DMS53 treated with DMSO at 0.1 percent for 48 hours (cell line): ENCODE measurements around the gene AARS2.
A peak's percentile ranks its signal among the peaks of the same experiment; 100 is the strongest.

Source experiments
- DNase-seq: peaks from one replicate; lab custom pipeline; 2025; ENCODE audit not compliant: unreplicated experiment; lab: John Stamatoyannopoulos, UW

The AARS2 gene

DNA sequence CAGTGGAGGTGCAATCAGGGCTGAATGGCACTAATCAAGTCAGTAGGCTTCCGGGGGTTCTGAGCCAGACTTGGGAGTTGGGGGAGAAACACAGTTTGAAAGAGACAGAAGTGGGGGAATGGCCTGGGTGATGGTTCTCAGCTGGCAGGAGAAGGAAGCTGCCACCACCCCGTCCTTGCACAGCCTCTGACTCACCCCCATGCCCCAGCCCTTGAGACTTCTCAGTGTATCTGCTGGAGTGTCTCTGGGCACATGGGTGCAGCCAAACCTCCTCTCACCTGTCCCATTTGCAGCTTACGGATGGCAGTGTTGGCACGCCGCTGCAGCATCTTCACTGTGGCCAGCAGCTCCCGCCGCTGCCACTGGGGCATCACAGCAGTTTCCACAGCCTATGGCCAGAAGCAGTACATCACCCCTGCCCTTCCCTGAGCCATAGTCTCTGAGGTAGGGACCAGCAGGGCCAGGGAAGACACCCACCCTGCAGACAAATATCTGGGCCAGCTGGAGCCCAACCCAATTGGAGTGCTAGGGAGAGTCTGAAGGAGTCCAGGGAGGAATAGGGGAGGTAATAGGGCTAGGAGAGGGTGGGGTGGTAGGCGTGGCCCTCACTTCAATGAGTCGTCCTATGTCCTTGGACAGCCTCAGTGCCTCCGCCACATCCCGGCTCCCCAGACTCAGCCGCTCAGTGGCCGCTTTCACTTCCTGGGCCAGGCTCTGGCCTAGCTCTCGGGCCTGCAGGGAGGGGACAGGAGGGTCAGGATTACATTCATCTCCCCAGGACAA is 11.2 kb downstream of the AARS2 start:
- no peak for DNase-seq

DNA sequence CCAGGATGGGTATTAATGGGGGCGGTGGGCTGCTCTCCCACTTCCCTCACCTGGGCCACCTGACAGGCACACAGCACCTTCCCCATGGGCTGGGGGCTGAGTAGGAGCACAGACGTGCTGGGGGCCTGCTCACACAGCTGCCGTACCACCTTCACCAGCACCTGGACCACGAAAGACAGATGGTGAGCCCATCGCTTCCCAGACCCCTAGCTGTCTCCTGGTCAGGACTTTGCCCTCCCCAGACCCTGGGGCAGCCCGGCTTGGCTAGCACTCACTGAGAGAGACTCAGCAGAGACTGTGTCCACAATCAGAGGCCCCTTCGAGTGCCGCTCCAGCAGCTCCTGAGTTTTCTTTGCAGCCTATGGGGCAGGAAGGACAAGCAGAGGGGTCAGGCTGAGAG is 12.0 kb downstream of the AARS2 start:
- DNase-seq = no peak

DNA sequence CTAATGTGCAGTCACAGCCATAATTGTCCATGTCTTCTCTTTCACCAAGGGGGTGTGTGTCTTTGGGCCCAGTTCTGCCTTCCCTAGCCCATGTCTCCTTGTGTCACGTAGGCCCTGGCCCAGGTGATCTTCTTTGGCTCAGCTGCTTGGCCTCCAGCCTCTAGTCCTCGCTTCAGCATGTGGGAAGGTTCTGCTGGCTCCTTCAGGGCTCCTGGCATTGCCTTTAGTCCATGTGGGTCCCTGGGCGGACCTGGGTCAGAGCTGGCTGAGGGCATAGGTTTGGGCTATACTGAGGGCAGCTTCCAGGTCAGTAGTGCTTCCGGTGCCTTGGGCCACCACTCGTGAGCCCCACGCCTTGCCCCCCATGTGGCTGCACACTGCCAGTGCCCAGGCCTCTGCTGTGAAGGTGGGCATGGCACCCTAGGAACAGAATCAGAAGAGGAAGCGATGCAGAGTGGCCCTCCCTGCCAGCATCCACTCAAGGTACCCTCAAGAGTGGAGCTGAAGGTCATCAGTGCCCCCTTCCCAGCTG is 12.8 kb downstream of the AARS2 start:
- no peak for DNase-seq

DNA sequence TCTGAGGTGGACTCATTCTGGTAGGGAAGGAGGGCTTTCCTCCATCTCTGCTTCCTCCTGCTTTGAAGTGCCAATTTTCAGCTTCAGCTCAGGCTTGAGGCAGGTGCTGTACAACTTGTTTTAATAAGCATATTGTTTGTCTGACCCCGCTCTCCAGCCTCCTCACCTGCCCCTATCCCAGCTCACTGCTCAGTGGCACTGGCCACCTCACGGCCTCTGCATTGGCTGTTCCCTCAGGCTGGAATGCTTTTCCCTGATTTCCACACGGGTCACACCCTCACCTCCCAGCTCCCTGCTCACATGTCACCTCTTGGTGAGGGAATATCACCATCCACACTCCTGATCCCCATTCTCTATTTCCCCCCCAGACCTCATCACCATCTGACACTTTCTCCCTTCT is 14.3 kb downstream of the AARS2 start:
- no peak for DNase-seq

DNA sequence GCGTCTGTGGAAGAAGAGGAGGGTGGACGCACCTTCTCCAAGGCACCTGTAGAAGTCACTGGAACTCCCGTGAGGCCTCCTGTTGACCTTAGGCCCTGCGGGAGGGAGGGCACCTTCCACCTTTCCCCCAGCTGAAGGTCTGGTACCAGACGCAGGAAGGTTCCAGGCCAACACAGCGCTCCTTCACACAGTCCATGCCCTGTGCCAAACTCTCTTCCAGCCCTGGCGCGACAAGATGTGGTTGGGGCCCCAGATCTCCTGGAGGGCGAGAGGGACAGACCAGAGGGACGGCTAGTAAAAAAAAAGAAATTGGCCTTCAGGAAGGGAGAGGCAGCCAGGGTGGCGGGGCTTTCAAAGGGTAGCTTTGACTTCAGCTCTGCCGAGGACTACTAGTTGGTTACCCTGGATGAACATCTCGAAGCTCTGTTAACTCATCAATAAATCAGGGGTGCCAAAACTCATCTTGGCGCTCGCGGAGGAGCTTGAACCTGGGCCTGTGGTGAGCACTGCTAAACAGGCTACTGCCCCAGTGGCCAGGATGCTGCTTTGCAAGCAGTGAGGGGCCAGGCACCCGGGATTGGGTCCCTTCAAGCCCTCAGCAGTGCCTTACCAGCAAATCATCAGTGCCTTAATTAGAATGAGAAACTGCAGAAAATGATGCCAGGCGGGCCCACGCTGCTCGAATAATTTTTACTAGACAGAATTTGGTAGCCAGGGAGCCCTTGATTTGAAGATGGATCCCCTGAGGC is 14.9 kb downstream of the AARS2 start:
- no peak for DNase-seq

DNA sequence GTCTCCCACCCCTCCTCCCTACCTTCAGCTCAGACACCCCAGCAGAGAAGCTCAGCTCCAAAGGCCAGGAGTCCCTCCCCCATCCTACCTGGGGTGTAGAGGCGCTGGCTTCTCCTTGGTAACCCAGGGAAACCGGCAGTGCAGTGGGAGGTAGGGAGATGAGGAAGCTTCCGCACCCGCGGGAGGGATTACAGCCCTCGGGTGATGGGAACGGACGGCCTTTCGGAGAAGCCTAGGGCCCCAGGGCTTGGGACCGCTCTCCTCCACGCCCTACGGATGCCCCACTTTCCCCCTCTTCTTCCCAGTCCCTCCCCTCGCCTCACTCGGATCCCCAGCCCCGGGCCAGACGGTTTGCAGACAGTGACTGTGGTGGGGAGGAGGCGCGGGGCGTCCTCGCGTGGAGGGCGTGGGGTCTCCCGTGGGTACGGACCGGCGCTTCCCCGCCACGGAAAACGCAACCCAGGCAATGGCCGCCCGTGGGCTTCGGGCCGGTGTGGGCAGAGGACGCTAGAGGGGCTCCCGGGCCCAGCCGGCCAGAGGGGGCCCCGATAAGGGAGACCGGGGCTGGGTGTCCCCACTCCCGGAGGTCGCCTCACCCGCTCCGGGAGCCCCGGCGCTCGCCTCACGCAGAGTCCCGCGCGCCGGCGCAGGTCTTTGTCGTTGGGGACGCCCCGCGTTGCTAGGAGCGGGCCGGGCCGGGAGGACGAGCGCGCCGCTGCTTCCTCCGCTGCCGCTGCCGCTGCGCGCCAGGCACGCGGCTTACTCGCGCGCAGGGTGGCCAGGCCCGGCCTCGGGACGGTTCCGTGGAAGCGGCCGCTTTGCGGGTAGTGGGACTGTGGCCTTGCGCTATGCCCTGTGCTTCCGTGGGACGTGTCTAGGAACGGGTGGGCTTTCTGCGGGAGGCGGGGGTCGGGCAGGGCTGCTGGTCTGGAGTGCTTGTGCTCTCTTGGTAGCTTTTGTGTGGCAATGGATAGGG is 15.8 kb downstream of the AARS2 start:
- peak; percentile 13 for DNase-seq

DNA sequence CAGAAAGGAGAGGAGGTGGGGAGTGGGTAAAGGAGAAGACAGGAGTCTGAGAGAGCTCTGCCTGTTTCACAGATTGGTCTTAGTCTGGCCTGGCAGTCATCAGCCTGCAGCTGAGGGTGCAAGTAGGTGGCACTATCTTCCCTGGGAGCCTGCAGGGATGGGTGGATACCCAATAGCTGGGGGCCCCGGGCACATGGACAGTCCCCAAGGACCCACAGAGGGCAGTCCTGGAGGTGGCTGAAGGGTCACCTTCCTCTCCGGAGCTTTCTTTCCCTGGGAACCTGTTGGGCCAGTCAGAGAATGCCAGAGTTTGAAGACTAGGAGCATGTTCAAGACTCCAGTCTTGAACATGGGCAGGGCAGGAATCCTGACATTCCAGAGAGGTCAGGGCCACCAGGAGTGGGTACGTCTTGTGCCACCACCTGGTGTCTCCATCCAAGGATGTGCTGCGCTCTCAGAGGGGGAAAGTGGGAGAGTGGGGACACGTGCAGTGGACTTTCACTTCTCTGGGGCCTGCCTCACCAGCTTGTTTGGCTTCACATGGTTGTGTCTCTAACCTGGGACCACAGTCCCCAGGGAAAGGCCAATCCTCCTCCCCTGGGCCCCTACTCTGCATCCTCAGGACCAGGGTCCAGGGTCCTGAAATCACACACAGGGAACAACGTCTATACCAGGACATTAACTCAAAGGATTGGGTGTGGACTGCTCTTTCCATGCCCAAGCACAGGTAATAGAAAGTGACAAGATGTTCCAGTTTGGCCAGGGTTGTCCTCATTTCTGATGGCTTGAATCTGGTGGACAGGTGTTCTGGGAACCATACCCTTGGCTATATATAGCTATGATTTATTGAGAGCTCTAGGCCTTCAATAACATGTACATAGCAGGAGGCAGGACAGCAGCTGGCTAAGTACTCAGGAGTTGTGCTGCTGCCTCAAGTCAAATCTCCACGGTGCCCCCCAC is 18.0 kb downstream of the AARS2 start:
- no peak for DNase-seq

DNA sequence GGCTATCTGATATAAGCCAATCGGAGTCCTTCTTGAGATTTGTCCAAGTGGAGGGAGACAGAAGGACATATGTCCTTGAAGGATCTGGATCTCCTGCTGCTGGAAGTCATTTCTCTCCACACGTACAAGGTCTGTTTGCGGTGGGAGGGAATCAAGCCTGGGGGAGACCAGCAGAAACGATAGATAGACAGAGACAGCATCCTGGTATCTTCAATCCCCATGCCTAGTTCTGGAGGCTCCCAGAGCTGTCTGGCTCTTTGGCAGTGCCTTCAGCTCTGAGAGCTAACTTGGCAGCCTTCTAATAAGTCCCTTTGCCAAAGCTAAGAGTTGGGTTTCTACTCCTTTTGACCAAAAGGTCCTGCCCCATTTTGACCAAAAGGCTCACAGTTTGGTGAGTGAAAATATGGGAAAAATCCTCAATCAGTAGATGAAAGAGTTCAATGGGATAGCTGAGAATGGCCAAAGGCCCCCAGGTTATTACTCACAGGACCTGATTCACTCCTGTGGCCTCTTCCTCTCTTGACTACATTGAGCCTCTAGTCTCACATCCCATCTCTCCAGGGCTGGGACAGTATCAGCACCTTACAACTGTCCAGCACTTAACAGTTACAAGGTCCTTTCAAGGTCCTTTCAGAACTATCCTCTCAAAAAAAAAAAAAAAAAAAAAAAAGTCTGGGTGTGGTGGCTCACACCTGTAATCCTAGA is 20.3 kb downstream of the AARS2 start:
- no peak for DNase-seq

DNA sequence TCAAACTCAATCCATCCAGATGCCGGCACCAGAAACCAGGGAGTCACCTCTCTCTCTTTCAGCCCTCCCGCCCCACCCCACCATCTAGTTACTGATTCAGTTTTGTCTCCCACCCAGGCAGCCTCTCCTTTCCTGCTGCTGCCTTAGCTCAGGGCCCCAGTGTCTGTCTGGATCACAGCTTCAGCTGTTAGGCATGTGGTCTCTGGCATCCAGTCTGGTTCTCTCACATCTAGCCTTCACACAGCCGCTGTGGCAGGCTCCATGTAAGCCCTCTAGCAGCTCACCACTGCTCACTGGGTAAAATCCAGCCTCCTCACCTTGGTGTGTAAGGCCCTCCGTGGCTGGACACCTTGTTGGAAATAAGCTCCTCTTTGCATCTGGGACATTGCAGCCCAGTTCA is 21.3 kb downstream of the AARS2 start:
- DNase-seq = no peak

DNA sequence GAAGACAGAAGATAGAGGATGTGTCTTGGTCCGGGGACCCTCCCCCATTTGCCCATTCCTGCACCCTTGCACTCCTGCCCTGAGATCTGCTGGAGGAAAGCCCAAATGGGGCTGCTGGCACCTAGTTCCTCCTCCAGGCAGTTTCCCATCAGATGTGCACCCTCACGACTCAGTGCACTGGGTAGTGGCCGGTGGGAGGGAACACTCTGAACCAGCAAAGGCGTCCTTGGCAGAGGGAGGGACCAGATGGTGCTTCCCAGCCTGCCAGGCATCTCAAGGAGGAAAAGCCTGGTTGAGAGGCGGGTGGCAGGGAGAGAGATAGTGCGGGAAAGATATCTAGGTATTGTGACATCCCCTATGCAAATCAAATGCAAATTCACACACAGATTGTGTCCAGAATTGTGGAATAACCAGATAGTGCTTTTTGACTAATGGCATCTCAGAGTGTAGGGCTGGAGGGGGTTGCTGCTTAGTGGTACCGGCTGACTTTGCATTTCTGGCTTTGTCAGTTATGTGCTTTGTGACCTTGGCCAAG is 23.4 kb downstream of the AARS2 start:
- DNase-seq = no peak

DNA sequence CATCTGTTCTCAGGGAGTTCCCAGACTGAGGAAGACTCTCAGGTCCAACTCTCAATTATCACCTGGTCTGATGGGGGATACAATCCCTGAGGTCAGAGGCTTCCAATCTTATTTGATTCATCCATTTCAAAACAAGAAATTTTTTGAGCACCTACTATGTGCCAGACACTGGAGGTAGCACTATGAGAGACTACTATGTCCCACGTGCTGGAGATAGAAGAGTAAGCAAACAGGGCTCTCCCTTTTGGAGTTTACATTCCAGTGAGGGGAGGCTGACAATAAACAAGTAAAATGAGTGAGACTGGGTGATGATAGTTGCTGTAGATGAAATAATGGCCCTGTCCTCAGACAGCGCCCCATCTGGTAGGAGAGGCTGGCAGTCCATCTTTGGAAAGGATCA is 26.4 kb downstream of the AARS2 start:
- no peak for DNase-seq

DNA sequence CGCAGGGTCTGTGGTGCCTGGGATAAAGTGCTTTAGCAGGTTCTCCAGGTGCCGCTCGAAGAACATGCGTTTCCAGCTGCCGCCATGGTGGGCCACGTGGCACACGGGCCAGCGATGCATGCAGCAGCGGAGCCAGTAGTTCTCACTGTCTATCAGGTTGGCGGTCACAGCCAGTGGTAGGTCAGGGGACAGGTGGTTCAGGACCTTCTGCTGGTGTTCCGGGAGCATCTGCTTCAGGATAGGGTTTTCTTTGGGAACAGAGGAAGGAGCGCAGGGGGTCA is 26.9 kb downstream of the AARS2 start:
- no peak for DNase-seq

DNA sequence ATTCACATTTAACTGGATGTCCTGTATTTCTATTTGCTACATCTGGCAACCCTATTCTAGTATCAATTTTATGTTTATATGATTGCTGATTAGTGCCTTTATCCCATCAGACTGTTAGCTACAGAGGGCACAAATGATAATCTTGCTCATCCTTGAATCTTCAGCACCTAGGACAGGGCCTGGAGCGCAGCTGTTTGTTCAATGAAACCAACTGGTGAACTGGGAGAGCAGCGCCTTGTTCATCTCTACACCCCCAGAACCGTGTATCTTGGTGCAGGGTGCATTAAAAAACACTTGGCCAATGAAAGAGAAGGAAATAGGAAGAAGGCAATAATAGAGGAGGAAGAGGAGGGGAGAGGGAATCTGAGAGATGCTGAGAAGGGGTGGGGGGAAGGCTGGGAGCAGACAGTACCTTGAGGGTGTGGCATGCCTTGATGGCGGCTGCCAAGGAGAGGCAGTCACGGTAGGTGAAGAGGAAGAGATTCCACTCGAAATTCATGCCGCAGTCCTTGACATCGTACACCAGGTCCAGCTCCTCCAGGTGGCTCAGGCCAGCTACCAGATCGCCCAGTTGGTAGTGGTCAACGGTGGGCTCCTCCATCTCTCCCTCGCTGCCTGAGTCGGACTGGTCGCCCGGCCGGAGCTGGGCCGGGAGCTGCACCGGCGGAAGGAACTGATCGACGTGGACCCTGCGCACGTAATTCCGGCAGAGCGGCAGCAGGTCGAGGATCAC is 27.4 kb downstream of the AARS2 start:
- DNase-seq = no peak

DNA sequence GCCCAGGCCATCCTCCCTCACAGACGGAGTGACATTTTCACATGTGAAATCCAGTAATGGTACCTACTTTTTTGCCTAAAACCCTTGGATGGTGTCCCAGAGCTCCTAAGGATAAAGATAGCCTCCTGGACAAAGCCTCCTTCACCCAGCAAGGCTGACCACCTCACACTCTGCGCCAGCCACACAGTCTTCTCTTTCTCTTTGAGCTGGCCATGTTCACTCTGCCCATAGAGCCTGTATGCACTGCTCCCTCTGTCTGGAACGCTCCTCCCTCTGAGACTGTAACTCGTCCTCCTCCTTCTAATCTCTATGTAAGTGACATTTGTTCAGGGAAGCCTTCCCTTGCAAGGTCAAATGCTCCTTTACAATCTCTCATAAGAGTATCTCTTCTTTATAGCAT is 28.3 kb downstream of the AARS2 start:
- DNase-seq = no peak

DNA sequence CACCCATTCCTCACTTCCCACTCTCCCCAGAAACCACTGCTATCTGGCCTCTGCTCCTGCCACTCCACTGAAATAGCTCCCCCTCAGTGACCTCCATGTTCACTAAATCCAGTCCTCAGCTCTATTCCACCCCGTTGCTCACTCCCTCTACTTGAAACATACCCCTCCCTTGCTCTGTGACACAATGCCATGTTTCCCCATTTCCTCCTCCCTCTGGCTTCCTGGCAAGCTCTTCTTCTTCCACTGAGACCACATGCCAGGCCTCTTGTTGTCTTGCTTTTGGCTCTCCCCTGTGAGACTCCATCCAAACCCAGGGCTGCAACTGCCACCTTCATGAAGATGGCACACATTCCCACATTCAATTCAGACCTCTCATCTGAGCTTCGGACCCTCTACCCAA is 29.0 kb downstream of the AARS2 start:
- DNase-seq = no peak

DNA sequence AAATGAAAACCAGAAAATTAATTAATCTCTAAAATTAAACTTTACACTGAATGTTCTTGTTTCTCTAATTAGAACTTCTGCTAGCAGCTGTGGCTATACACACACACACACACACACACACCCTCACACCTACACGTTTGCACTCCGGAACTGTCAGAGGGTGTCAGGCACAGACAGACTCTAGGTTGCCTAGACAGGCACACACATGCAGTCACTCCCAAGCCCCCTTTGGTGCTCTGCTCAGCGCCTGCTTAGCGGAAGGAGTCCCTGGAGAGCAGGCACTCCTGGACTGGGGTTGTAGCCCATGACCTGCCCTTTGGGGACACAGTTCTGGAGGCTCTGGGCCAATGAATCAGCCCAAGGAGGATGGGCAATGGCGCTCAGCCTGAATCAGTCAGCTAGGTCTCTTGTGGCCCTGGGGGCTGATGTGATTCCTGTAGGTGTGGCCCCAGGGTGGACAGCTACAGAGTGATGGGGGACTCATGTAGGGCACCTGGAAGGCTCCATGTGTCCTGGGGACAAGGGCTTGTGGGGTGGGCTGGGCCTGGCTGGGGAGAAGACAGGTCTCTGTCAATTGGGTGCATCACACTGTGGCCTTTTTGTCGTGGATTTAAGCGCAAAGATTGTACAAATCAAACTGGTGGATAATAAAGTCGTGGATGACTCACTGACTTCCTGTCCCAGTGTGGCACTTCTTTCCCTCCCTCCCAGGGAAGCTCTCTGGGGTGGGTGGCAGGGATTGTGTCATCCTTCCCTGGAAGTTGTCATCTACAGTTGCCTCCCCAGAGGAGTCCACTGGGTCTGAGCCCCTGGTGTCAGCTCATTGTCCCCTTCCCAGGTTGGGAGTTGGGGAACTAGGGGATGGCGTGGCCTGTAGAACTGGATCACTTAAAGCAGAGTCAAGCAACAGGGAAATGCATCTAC is 34.1 kb downstream of the AARS2 start:
- DNase-seq = no peak

DNA sequence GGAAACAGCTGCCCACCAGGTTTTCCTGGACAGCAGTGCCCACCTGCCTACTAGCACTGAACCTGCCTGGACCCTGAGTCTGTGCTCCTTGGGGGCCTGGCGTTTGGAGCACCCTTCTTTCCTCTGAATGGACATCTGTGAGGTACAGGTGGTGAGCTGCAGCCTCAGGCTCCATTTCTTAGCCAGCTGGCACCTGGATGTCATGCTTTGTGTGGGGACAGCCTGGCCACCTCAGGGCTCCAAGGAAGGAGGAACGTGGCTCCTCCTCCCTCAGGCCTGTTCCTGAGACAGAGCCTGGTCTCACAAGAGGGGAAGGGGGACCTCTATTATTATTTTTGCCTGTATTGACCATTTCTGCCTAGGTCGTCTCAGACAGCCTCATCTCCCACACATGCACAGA is 34.8 kb downstream of the AARS2 start:
- DNase-seq = no peak

DNA sequence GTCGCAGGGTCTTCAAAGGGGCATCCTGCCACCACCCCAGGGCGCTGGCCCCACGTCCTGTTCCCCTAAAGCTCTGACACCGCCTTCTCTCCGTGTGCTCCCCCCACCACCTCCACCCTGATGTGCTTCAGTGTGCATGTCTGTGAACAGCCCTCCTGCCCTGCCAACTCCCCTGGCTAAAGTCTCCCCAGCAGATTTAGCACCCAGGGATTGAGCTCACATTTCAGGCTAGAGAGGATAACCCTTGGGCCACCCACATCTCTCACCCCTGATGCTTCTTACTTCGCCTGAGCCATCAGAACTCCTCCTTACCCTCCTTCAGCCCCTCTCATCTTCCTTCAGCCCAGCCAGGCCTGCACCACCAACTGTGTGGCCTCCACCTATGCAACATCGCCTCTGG is 35.4 kb downstream of the AARS2 start:
- no peak for DNase-seq
